GM21619 (cell line): ENCODE data around the gene PHLDA2.
"Not testable (repeated sequence)": the region's sequence is repeated elsewhere in the genome, so short reads cannot be mapped to it uniquely, and the experiment has no call there.

Source experiments
- ATAC-seq: cut with Tn5 transposase; IDR thresholded peaks from one replicate; pipeline ENCODE4 v1.9.1; 2021; ENCODE audit not compliant: unreplicated experiment

PHLDA2 gene

DNA sequence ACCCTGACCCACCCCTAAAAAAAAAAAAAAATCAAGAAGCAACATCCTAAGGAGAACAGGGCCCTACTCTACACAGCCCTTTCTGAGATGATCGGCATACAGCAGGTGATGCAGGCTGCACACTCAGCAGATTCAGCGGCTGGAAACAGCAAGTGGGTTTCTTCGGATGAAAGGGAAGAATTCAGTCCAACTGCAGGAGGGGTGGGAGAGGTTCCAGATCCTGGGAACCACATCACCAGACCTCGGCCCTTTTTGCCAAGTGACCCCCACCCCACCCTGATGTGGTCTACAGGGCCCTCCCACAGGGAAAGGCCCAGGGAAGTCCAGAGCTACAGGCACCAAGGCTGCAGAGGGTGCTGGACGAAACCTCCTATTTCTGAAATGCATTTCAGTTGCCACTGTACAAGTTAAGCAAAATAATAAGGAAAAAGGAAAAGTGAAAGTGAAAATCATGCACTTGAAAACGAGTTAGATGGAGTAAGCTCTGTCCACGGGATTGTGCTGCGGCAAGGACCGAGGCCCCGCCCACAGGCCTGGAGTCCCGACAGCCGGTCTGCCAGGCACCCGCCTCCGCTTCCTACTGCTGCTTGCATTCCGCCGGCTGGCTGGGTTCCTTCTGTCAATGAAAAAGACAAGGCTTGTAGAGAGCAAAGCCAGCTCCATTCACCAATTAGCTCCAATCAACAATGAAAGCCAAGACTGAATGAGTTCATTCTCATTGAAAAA is 16.0 kb upstream of the PHLDA2 start:
- no peak for ATAC-seq

DNA sequence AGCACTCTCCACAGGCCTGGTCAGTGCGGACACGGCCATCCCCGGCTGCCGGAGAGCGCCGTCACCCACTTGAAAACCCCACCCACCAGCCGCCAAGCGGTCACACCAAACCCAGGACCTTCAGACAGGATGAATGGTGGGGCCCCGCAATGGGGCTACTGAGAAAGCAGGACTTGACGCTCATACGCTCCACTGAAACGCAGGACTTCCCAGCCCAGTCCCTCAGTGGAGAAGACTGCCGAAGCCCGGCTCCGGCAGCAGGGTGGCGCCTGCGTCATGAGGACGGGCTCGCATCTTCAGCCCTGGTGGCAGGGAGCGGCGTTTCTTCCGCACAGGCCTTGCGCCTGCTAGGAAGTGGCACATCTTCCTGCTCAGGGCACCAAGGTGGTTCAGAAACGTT is 15.3 kb upstream of the PHLDA2 start:
- no peak for ATAC-seq

DNA sequence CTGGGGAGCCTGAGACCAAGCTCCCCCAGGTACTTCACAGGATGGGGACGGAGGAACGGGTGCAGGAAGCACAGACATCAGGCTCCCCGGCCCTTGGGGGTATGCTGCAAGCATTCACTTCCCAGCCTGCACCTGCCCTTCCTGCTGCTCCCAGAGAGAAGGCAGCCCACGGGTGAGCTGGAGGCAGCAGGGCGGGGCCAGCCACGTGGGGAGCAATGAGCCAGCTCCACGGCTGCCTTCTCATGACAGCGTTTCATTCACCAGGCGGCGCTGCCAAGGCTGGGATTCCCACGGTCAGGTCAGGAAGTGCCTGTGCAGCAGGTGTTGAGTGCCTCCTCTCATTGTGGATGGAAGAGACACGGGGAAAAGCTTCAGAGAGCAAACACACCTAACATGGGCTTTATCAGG is 14.5 kb upstream of the PHLDA2 start:
- ATAC-seq: no peak

DNA sequence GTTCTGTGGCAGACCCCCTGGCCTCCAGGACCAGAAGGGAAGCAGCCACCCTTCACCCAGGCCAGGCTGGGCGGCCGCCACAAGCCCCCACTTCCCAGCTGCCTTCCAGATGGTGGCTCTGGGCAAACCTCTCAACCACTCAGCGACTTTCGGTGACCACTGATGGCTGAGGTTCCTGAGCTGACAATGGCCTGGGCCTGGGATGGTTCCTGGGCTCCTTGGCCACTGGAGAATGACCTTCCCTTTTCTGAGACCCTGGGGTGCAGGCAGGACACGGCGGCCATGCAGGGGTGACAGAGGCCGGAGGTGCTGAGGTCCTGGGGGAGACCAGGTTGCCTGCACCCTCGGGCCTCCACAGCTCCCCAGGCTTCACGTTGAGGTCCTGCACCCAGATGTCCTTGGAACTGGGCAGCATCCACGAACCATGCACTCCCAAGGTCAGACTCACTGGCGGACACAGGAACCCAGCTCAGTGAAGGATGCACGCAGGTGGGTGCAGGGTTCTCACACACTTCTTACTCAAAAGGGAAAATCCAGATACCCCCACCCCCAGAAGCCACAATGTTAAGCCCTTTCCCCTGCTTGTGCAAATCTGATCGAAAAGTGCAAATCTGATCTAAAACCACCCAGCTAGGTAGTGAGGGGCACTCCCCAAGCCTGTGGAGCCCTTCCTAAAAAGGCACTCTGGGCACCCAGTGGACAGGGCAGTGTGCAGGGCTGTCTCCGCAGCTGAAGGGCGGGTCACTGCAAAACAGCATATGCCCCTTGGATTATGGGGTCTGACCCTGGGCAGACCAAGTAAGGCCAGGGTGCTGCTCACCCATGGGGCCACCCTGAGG is 13.9 kb upstream of the PHLDA2 start:
- ATAC-seq: no peak

DNA sequence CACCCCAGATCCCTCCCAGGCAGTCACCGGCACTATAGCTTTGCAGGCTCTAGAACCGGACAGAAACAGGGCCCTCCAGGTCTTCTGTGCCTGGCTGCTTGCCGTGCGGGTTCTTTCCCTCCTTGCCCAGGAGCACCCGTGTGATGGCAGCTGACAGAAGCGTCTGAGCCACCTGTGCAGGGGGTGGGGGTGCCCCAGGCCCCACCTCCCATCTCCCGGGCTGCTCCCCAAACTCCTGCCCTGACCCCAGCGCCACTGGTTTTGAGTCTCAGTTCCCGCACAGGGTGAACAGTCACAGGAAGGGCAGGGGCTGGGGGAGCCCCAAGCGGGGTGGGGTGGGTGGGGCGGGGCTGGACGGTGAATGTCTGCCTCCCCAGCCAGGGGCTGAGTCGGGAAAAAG is 13.2 kb upstream of the PHLDA2 start:
- ATAC-seq: no peak

DNA sequence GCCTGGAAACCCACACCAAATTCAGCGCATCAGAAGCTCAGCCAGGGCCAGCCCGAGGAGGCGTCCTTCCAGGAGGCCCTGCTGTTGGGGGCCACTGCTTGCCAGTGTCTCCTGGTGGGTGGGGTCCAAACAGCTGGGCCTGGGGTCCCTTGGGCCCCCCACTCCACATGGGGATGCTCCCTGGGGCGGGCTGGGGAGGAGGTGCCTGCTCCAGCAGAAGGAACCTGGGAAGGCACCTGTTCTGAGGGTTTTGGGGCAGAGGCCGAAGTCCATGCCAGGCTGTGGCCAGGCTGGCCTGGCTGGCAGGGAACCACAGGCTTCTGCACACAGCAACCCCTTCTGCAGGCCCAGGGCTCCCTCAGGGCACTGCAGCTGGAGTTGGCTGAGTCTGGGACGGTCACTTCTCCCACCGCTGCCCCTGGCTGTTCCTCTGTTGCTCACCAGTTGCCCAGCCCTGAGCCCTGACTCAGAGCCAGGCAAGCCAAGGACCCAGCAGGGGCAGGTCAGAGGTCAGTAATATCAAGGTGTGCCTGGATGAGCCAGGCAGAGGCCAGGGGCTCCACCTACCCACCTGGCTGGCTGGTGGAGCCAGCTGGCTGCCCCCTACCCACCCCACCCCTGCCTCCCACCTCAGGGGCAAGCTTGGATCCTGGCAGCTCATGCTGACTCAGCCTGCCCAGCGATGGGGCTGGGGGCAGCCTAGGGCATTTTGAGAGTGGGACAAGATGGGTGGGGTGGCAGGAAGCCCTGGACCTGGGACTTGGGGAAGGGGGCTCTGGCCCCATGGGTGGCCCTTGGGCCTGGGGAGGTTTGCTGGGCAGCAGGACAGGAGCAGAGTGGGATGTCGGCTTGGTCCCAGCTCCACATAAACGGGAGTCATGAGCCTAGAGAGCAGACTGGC is 12.0 kb upstream of the PHLDA2 start:
- ATAC-seq: no peak

DNA sequence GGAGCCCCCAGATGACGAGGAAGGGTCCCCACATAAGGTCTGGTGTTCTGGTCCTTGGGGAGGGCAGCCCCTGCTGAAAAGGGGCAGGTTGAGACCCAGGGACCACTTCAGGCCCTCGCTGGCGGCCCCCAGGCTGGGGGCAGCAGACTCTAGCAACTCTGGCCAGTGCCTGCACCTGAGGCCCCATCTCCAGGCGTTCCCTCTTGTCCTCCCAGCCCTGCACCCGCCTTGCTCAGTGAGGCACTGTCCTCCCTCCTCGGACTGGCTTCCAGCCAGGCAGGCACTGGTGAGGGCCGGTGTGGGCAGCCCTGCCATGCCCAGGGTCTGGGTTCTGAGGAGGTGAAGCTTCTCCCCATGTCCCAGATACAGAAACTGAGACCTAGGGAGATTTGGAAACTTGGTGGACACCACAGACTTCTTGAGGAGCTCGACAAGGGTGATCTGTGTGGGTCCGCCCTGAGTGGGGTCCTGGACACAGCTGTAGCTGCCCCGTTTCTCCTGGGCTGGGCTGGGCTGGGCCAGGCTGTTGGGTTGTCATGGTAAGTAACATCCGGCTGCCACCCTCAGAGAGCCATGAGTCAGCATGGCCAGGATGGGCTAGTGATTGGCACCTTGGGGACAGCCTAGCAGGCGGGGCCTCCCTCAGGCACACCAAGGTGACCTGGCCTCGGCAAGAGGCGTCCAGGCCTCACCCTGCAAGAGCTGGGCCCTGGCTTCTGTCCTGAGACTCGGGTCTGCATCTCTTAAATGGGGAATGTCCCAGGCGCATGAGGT is 11.1 kb upstream of the PHLDA2 start:
- ATAC-seq: no peak

DNA sequence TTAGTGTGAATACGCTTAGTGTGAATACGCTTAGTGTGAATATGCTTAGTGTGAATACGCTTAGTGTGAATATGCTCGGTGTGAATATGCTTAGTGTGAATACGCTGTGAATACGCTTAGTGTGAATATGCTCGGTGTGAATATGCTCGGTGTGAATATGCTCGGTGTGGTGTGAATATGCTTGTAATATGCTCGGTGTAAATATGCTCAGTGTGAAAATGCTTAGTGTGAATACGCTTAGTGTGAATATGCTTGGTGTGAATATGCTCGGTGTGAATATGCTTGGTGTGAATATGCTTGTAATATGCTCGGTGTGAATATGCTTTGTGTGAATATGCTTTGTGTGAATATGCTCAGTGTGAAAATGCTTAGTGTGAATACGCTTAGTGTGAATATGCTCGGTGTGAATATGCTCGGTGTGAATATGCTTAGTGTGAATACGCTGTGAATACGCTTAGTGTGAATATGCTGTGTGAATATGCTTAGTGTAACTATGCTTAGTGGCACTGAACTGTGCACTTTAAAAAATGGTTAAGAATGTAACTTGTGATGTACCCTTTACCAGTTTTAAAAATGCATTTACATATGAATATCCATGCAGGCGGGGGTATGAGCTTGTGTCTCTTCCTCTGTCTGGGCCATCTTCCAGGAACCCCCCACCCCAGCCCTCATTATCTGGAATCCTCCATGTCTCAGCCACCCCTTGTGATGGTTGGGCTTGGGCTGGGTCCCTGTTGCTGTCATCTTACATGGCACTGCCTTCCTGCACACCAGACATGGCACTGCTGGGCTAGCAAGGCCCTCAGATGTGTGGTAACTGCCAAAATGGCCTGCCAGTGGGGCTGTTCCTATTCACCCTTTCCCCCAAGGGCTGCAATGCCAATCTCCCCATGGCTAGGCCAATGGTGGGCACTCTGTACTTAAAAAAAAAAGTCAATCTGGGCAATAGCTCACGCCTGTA is 9.5 kb upstream of the PHLDA2 start:
- ATAC-seq: not testable (repeated sequence)

DNA sequence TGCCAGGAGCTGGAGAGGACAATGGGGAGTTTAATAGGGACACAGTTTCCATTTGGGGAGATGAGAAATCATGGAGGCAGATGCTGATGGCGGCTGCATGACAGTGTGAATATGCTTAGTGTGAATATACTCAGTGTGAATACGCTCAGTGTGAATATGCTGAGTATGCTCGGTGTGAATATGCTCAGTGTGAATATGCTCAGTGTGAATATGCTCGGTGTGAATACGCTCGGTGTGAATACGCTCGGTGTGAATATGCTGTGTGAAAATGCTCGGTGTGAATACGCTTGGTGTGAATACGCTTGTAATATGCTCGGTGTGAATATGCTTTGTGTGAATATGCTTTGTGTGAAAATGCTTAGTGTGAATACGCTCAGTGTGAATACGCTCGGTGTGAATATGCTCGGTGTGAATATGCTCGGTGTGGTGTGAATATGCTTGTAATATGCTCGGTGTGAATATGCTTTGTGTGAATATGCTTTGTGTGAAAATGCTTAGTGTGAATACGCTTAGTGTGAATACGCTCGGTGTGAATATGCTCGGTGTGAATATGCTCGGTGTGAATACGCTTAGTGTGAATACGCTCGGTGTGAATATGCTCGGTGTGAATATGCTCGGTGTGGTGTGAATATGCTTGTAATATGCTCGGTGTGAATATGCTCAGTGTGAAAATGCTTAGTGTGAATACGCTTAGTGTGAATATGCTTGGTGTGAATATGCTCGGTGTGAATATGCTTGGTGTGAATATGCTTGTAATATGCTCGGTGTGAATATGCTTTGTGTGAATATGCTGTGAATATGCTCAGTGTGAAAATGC is 8.6 kb upstream of the PHLDA2 start:
- ATAC-seq: not testable (repeated sequence)

DNA sequence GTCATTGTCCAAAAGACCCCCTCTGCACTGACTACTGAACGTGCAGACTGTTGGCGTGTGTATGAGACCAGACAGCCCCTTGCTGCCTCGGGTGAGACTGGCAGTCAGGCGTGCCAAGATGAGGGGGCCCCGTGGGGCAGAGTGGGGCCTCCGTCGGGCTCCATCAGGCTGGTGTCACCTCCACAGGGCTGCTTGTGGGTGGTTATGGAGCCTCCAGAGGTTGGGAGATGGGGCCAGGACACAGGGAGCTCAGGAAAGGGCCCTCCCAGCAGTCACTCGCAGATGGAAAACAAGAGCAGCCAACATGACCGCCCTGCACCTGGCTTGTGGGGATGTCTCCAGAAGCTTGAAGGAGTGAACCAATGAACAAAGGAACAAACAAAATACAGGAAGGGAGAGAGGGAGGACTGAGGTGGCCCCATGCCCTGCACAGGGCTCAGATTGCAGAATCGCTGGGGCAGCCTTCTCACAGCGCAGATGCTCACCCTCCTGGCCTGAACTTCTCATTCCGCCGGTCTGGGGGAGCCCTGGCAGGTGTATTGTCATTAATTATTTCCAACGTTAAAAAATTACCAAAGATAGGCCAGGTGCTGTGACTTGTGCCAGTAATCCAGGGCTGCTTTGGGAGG is 5.5 kb upstream of the PHLDA2 start:
- ATAC-seq: no peak

DNA sequence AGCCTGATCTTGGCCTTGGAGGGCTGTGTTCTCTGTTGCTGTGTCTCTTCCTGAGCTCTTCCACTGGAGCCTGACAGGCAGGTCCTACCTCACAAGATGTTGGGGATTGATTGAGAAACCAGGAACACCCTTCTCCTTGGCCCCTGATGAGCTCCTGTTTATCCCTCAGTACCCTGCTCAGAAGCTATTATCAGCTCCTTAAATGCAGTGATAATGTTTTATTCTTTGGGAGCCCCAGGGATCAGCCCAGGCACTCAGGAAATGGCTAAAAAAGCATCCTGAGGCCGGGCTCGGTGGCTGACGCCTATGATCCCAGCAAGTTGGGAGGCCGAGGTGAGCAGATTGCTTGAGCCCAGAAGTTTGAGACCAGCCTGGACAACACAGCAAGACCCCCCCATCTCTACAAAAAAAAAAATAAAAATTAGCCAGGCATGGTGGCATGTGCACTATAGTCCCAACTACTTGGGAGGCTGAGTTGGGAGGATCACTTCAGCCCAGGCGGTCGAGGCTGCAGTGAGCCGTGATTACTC is 4.9 kb upstream of the PHLDA2 start:
- ATAC-seq: no peak

DNA sequence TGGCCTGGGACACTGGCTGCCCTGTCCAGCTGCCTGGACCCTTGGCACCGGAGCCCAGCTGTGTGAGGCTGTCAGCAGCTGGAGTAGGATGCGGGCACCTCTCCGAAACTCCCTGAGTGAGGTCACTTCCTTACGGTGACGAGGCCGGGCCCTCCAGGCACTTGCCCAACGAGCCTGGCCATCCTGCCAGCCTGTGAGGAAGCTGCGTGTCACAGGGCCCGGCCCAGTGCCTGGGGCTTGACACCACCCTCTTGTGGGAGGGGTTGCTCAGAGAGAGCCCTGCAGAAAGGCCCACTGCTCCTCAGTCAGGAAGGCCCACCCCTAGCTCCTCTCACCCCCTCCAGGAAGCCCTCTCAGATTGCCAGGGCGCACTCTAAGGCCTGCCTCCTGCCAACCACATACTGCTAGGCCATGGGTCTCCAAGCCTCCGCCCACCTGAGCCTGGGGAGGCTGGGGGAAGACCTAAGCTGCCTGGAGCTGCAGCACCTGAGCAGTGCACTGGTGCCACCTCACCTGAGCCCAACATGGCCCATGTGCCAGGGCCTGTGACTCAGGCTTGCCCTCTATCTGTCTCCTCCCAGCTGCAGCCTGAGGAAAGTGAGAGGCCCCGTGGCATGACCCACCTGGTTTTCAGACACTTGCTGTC is 4.3 kb upstream of the PHLDA2 start:
- ATAC-seq: no peak

DNA sequence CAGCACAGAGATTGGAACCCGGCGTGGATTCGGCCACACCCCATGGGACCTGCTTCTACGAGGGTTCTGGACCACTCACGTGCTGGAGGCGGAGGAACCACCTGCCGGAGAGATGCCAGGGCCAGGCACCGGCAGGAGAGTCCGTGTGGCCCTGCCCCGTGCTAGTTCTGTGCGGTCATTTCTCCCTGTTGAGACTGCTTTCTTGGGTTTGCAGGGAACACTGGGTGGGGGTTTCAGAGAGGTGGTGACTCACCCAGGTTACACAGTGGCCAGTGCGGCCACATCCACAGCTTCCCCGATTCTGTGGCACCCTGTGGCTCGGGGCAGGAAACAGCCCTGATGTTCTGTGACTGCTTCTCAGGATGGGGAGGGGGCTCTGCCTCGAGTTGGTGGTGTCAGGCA is 3.6 kb upstream of the PHLDA2 start:
- ATAC-seq: no peak

DNA sequence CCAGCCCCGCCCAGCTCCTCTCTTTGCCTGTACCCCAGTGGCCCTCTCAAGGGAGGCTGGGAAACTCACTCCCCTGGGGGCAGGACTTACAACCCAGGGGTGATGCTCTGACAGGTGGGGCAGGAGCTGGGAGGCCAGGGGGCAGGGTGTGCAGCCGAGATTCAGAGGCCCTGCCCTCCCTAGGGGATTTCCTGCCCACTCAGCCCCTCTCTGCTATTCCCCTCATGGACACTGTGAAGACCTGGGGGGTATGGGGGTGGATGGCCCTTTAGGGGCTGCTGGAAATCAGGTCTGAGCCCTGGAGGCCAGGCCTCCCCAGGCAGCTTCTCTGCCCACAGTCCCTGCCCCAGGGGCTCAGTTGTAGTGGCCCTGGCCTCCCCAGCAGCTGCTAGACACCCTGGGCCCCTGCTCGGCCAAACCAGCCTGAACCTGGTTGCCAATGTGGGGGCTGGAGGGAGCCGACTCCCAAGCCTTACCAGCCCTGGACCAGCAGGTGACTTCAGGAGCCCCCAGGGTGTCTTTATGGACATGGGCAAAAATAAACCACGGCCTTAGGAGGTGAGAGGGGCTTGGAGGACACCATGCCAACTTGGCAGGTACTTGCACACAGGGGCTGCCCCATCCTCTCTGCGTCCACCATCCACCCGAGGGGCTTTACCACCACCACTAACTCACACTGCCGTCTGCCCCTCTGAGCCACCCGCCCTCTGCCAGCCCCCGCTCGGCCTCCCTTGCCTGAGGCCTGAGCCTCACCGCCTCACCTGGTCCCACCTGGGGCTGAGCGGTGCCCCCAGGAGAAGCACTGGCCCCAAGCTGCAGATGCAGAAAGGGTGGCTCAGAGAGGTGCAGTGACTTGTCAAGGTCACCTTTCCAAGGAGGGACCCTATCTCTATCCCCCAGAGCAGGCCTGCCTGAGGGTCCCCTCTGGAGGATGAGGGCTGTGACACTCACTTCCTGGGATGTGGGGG is 2.8 kb upstream of the PHLDA2 start:
- ATAC-seq: no peak

DNA sequence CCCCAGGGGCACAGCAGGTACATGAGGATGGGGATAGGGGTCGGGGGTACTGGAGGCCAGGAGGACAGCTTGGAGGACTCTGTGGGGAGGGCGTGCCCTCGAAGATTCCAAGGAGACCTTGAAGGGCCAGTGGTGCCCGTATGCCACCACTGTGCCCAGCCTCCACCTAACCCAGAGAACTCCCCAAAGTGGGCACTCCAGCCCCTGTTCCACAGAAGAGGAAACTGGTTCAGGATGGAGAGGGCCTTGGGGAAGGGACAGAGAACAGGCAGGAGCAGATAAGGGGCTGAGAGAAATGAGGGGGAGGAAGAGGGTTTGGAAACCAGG is 2.2 kb upstream of the PHLDA2 start:
- no peak for ATAC-seq

DNA sequence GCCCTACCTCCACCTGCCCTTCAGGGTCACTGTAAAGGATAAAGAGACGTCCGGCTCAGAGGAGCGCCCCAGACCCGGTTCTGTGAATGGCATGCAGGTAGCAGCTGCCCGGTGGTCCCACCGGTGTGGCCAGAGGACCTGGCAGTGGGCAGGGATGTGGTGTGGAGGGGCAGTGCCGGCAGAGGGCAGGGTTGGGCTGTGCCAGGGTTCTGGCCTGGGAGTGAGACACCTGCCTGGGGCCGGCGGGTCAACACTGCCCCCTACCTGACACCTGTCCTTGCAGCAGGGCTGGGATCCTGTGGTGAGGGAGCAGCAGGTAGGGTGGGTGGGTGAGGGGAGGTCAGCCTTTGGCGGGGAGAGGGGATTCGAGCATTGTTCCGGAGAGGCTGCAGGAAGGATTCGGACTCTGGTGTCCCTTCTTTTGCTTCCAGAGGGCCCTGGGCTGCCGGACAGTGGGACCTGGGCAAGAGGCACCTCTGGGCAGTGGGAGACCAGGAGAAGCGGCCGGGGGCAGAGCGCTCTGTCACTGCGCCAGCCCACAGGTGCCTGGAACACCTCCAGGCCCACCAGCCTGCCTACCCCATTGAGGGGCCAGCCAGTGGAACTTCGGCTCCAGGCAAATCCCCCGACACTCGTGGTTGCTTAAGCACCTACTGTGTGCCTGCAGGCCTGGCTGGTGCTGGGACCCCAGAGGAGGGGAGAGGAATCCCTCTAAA is 1.6 kb upstream of the PHLDA2 start:
- no peak for ATAC-seq
